Measurements from ENCODE around the gene TTLL11. TPM values are rescaled to one million over a fixed set of nuclear protein-coding genes. Genes with fewer than 3 reads are reported as not detected.

The TTLL11 gene
- total RNA-seq, 6 experiments from 2014 or later = 6.9 to 10.2 (median 8.3) TPM

DNA sequence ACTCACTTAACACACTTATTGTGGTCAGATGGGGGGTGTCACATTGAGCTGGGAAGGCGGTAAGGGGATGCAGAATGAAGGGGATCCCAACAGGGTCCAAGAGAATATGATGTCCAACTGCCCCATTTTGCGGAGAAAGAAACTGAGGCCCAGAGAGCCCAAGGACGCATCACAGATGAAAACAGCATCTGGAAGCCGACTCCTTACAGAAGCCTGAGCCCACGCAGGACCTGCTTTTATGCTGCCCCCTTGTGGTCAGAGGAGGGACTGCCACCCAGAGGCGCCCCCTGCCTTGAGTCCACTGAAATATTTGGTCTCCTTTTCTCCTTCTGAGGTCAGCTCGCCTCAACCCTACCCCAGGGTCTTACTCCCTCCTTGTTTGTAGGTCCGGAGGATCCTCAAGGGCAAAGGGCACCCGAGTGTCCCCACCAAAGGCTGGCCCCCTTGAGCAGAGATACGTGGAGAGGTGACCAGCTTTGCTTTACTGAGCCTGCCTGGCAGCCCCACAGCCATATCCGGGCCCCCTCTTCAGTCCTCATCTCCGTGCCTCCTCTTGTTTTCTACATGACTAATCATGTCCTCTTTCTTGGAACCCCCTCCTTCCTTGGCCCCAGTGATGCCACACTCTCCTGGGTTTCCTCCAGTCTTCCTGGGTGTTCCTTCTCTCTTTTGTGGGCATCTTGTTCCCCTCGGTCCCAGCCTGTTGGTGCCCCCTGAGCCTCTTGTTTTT lies 30.0 kb upstream of the TTLL11 start:
- no peaks in the 10 kb centered on the region for H3K9me3 Mint-ChIP-seq
- TF ChIP-seq, protein P1, sequence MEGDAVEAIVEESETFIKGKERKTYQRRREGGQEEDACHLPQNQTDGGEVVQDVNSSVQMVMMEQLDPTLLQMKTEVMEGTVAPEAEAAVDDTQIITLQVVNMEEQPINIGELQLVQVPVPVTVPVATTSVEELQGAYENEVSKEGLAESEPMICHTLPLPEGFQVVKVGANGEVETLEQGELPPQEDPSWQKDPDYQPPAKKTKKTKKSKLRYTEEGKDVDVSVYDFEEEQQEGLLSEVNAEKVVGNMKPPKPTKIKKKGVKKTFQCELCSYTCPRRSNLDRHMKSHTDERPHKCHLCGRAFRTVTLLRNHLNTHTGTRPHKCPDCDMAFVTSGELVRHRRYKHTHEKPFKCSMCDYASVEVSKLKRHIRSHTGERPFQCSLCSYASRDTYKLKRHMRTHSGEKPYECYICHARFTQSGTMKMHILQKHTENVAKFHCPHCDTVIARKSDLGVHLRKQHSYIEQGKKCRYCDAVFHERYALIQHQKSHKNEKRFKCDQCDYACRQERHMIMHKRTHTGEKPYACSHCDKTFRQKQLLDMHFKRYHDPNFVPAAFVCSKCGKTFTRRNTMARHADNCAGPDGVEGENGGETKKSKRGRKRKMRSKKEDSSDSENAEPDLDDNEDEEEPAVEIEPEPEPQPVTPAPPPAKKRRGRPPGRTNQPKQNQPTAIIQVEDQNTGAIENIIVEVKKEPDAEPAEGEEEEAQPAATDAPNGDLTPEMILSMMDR (IDR thresholded peaks at IDR 0.05) = peak; percentile 99
- no peak overlapping the region for H3K4me3 Mint-ChIP-seq

DNA sequence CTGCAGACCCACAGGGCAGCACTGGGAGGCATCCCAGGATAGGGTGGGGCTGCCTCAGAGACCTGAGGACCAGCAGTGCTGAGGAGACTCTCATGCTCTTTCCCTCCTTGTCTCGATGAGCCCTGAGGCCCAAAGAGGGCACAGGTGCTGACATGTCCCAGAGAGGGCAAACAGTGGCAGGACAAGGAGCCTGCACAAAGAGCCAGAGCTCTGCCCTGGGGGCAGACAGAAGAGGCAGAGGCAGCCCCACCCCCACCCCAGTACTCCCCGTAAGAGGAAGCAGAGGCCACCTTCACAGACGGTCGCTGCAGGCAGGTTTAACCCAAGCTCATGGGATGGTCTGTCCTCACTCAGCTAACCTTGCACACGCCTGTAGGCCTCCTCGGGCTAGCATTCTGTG lies 29.4 kb upstream of the TTLL11 start:
- Mint-ChIP-seq H3K27me3 (ENCODE audit: insufficient read depth) (peaks cover 8% of the 10 kb centered on the region; the same call in 1 of the 2 replicates), H3K36me3 (ENCODE audit: low read depth) (no peaks in the 10 kb centered on the region), H3K27ac (no peak overlapping the region), H3K9me3 (no peaks in the 10 kb centered on the region), H3K4me1 (ENCODE audit: low read depth) (peaks cover 23% of the 10 kb centered on the region), H3K4me3 (no peak overlapping the region)
- DNase-seq = no peak
- TF ChIP-seq, protein P1 (IDR thresholded peaks at IDR 0.05) = no peak

More for the DNA sequence above, 30.0 kb upstream of the TTLL11 start:
- peaks cover 8% of the 10 kb centered on the region; the same call in 1 of the 2 replicates for H3K27me3 Mint-ChIP-seq (ENCODE audit: insufficient read depth)
- peaks cover 24% of the 10 kb centered on the region for H3K4me1 Mint-ChIP-seq (ENCODE audit: low read depth)
- H3K36me3 Mint-ChIP-seq (ENCODE audit: low read depth) = no peaks in the 10 kb centered on the region
- peak; percentile 41 for DNase-seq
- no peak overlapping the region for H3K27ac Mint-ChIP-seq

DNA sequence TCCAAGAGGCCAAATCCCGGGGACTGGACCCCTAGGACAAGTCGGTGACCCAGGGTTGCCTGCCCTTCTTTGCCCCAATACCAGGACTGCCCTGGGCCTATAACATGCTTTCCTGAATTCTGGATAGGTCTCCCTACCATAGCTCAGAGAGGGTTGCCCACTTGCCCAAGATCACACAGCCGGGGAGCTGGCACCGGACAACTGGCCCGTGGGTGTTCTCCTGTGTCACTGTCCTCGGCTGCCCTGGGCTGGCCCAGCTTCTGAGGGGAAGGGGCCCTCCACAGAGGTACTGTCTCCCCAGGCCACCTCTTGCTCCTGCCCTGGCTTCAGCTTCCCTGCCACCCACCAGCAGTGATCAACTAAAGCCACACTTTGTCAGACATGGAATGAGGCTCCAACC lies 28.8 kb upstream of the TTLL11 start:
- Mint-ChIP-seq H3K36me3 (ENCODE audit: low read depth) (no peaks in the 10 kb centered on the region), H3K27ac (no peak overlapping the region), H3K27me3 (ENCODE audit: insufficient read depth) (peaks cover 8% of the 10 kb centered on the region; the same call in 1 of the 2 replicates), H3K4me3 (no peak overlapping the region), H3K4me1 (ENCODE audit: low read depth) (peaks cover 19% of the 10 kb centered on the region), H3K9me3 (no peaks in the 10 kb centered on the region)
- TF ChIP-seq, protein P1 (IDR thresholded peaks at IDR 0.05) = no peak
- DNase-seq = no peak

DNA sequence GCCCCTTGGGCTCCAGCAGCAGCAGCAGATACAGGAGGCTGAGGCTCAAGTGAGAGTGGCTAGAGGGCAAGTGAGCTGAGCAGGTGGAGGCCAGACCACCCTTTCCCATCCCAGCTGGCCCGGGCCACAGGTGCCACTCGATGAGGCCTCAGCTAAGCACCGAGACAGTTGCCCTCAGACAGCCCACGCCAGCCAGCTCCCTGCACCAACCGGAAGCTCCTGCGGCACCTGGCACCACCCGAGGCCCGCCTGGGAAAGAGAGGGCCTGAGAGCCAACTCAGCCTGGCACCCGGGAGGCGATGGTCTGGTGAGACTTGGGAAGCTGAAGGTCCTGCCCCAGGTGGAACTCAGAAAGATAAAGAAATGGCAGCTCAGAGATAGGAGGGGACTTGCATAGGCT lies 28.3 kb upstream of the TTLL11 start:
- H3K4me3 Mint-ChIP-seq = no peak overlapping the region
- H3K36me3 Mint-ChIP-seq (ENCODE audit: low read depth) = no peaks in the 10 kb centered on the region
- H3K4me1 Mint-ChIP-seq (ENCODE audit: low read depth) = peaks cover 15% of the 10 kb centered on the region
- TF ChIP-seq, protein P1 (IDR thresholded peaks at IDR 0.05) = no peak
- no peak overlapping the region for H3K27ac Mint-ChIP-seq
- no peak for DNase-seq
- H3K9me3 Mint-ChIP-seq = no peaks in the 10 kb centered on the region
- peaks cover 8% of the 10 kb centered on the region; the same call in 1 of the 2 replicates for H3K27me3 Mint-ChIP-seq (ENCODE audit: insufficient read depth)

DNA sequence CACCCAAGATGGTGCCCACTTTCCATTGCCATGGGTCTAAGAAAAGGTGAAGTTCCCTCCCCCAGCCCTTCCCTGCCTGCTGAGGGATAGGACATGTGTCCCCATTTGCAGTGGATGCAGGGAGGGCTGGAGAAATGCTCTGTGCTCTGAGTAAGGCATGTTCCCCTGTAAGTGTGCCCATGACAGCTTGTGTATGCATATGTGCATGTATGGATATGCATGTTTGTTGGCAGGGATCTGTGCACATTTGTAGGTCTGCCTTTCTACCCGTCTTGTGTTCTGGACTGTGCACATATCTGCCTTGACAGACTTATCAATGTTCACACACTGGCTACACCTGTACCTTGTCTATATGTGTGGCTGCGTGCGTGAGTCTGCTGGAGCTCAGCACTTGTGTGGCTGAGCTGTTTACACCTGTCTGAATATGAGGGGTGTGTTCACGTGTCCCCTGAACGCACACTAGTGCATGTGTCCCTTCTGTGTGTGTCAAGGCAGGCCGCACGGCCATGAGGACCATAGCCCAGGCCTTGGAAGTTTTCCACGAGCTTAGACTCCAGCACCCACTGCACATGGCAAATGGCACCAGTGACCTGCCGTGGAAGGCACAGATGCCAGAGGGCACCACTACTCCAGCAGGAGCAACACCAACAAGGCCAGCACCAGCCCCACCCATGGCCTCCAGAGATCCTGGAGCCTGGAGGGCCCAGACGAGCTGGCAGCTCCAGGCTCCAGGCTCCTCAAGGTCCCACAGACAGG lies 27.4 kb upstream of the TTLL11 start:
- H3K27ac Mint-ChIP-seq = no peak overlapping the region
- no peaks in the 10 kb centered on the region for H3K36me3 Mint-ChIP-seq (ENCODE audit: low read depth)

More for the DNA sequence above, 27.4 kb upstream of the TTLL11 start:
- H3K4me1 Mint-ChIP-seq (ENCODE audit: low read depth) = peaks cover 6% of the 10 kb centered on the region
- H3K4me3 Mint-ChIP-seq = no peak overlapping the region
- no peaks in the 10 kb centered on the region for H3K9me3 Mint-ChIP-seq
- DNase-seq = no peak
- H3K27me3 Mint-ChIP-seq (ENCODE audit: insufficient read depth) = peaks cover 12% of the 10 kb centered on the region
- TF ChIP-seq, protein P1 (IDR thresholded peaks at IDR 0.05) = no peak
